ENCODE results near the gene PACSIN2.

Gene PACSIN2

GRCh38 chr22:42889304-42889703 lies 125.6 kb downstream of the PACSIN2 start:
- H3K36me3 ChIP-seq (ENCODE audit: control insufficient read depth, insufficient read depth, low read length): peaks cover 69% of the 10 kb centered on the region
- H3K9me3 ChIP-seq (ENCODE audit: control insufficient read depth, insufficient read depth, low read length): no peaks in the 10 kb centered on the region
- H3K27ac ChIP-seq (ENCODE audit: low read depth, low read length): no peak overlapping the region
- no peak overlapping the region for H3K4me3 ChIP-seq (ENCODE audit: low read depth, low read length)
- H3K27me3 ChIP-seq (ENCODE audit: control insufficient read depth, insufficient read depth, low read length): no peaks in the 10 kb centered on the region
- no peak overlapping the region for H3K9ac ChIP-seq (ENCODE audit: low read depth, low read length)
- H3K4me1 ChIP-seq (ENCODE audit: control insufficient read depth, insufficient read depth, low read length): no peaks in the 10 kb centered on the region

- Histone ChIP-seq H3K9ac (ENCODE audit: low read depth, low read length) (no peak overlapping the region; the same call in 1 of the 2 replicates), H3K27me3 (ENCODE audit: control insufficient read depth, insufficient read depth, low read length) (no peaks in the 10 kb centered on the region), H3K4me3 (ENCODE audit: low read depth, low read length) (no peak overlapping the region), H3K9me3 (ENCODE audit: control insufficient read depth, insufficient read depth, low read length) (no peaks in the 10 kb centered on the region), H3K27ac (ENCODE audit: low read depth, low read length) (peak overlapping the region; percentile 47), H3K36me3 (ENCODE audit: control insufficient read depth, insufficient read depth, low read length) (peaks cover 72% of the 10 kb centered on the region), H3K4me1 (ENCODE audit: control insufficient read depth, insufficient read depth, low read length) (peaks cover under 1% of the 10 kb centered on the region; the same call in 1 of the 2 replicates)
Observed at GRCh38 chr22:42887523-42888507, 127.1 kb downstream of the PACSIN2 start.

GRCh38 chr22:42887120-42887519 lies 127.8 kb downstream of the PACSIN2 start:
- peaks cover 78% of the 10 kb centered on the region for H3K36me3 ChIP-seq (ENCODE audit: control insufficient read depth, insufficient read depth, low read length)
- no peak overlapping the region for H3K9ac ChIP-seq (ENCODE audit: low read depth, low read length)
- H3K4me1 ChIP-seq (ENCODE audit: control insufficient read depth, insufficient read depth, low read length): peaks cover 6% of the 10 kb centered on the region; the same call in 1 of the 2 replicates
- H3K27me3 ChIP-seq (ENCODE audit: control insufficient read depth, insufficient read depth, low read length): no peaks in the 10 kb centered on the region
- H3K27ac ChIP-seq (ENCODE audit: low read depth, low read length): peak overlapping the region; percentile 47
- no peaks in the 10 kb centered on the region for H3K9me3 ChIP-seq (ENCODE audit: control insufficient read depth, insufficient read depth, low read length)
- no peak overlapping the region for H3K4me3 ChIP-seq (ENCODE audit: low read depth, low read length)

GRCh38 chr22:42885446-42885845 lies 129.5 kb downstream of the PACSIN2 start:
- Histone ChIP-seq H3K9me3 (ENCODE audit: control insufficient read depth, insufficient read depth, low read length) (no peaks in the 10 kb centered on the region), H3K27me3 (ENCODE audit: control insufficient read depth, insufficient read depth, low read length) (no peaks in the 10 kb centered on the region), H3K9ac (ENCODE audit: low read depth, low read length) (no peak overlapping the region), H3K36me3 (ENCODE audit: control insufficient read depth, insufficient read depth, low read length) (peaks cover 75% of the 10 kb centered on the region), H3K4me3 (ENCODE audit: low read depth, low read length) (no peak overlapping the region), H3K27ac (ENCODE audit: low read depth, low read length) (no peak overlapping the region), H3K4me1 (ENCODE audit: control insufficient read depth, insufficient read depth, low read length) (peaks cover 6% of the 10 kb centered on the region; the same call in 1 of the 2 replicates)

- H3K27ac ChIP-seq (ENCODE audit: low read depth, low read length): no peak overlapping the region
- H3K36me3 ChIP-seq (ENCODE audit: control insufficient read depth, insufficient read depth, low read length): peaks cover 78% of the 10 kb centered on the region
- H3K4me1 ChIP-seq (ENCODE audit: control insufficient read depth, insufficient read depth, low read length): peaks cover 6% of the 10 kb centered on the region; the same call in 1 of the 2 replicates
- H3K4me3 ChIP-seq (ENCODE audit: low read depth, low read length): no peak overlapping the region
- H3K27me3 ChIP-seq (ENCODE audit: control insufficient read depth, insufficient read depth, low read length): no peaks in the 10 kb centered on the region
- no peak overlapping the region for H3K9ac ChIP-seq (ENCODE audit: low read depth, low read length)
- H3K9me3 ChIP-seq (ENCODE audit: control insufficient read depth, insufficient read depth, low read length): no peaks in the 10 kb centered on the region
Observed at GRCh38 chr22:42884616-42885375, 130.2 kb downstream of the PACSIN2 start.

GRCh38 chr22:42883970-42884369 lies 131.0 kb downstream of the PACSIN2 start:
- H3K27ac ChIP-seq (ENCODE audit: low read depth, low read length): no peak overlapping the region
- no peak overlapping the region for H3K9ac ChIP-seq (ENCODE audit: low read depth, low read length)
- H3K4me1 ChIP-seq (ENCODE audit: control insufficient read depth, insufficient read depth, low read length): peaks cover 6% of the 10 kb centered on the region; the same call in 1 of the 2 replicates
- H3K36me3 ChIP-seq (ENCODE audit: control insufficient read depth, insufficient read depth, low read length): peaks cover 78% of the 10 kb centered on the region
- no peak overlapping the region for H3K4me3 ChIP-seq (ENCODE audit: low read depth, low read length)
- H3K27me3 ChIP-seq (ENCODE audit: control insufficient read depth, insufficient read depth, low read length): no peaks in the 10 kb centered on the region
- no peaks in the 10 kb centered on the region for H3K9me3 ChIP-seq (ENCODE audit: control insufficient read depth, insufficient read depth, low read length)

- Histone ChIP-seq H3K9ac (ENCODE audit: low read depth, low read length) (no peak overlapping the region), H3K4me1 (ENCODE audit: control insufficient read depth, insufficient read depth, low read length) (peaks cover 6% of the 10 kb centered on the region; the same call in 1 of the 2 replicates), H3K27me3 (ENCODE audit: control insufficient read depth, insufficient read depth, low read length) (no peaks in the 10 kb centered on the region), H3K36me3 (ENCODE audit: control insufficient read depth, insufficient read depth, low read length) (peaks cover 78% of the 10 kb centered on the region), H3K4me3 (ENCODE audit: low read depth, low read length) (no peak overlapping the region), H3K9me3 (ENCODE audit: control insufficient read depth, insufficient read depth, low read length) (no peaks in the 10 kb centered on the region), H3K27ac (ENCODE audit: low read depth, low read length) (no peak overlapping the region)
Observed at GRCh38 chr22:42883121-42883520, 131.8 kb downstream of the PACSIN2 start.

GRCh38 chr22:42881982-42882656 lies 132.8 kb downstream of the PACSIN2 start:
- H3K9me3 ChIP-seq (ENCODE audit: control insufficient read depth, insufficient read depth, low read length): no peaks in the 10 kb centered on the region
- H3K27ac ChIP-seq (ENCODE audit: low read depth, low read length): no peak overlapping the region
- H3K9ac ChIP-seq (ENCODE audit: low read depth, low read length): no peak overlapping the region
- peaks cover 80% of the 10 kb centered on the region for H3K36me3 ChIP-seq (ENCODE audit: control insufficient read depth, insufficient read depth, low read length)
- no peak overlapping the region for H3K4me3 ChIP-seq (ENCODE audit: low read depth, low read length)
- no peaks in the 10 kb centered on the region for H3K27me3 ChIP-seq (ENCODE audit: control insufficient read depth, insufficient read depth, low read length)
- peaks cover 6% of the 10 kb centered on the region; the same call in 1 of the 2 replicates for H3K4me1 ChIP-seq (ENCODE audit: control insufficient read depth, insufficient read depth, low read length)

- Histone ChIP-seq H3K9me3 (ENCODE audit: control insufficient read depth, insufficient read depth, low read length) (no peaks in the 10 kb centered on the region), H3K9ac (ENCODE audit: low read depth, low read length) (no peak overlapping the region), H3K4me1 (ENCODE audit: control insufficient read depth, insufficient read depth, low read length) (peaks cover 6% of the 10 kb centered on the region; the same call in 1 of the 2 replicates), H3K27me3 (ENCODE audit: control insufficient read depth, insufficient read depth, low read length) (no peaks in the 10 kb centered on the region), H3K36me3 (ENCODE audit: control insufficient read depth, insufficient read depth, low read length) (peaks cover 82% of the 10 kb centered on the region), H3K4me3 (ENCODE audit: low read depth, low read length) (no peak overlapping the region), H3K27ac (ENCODE audit: low read depth, low read length) (no peak overlapping the region)
Observed at GRCh38 chr22:42881298-42881697, 133.7 kb downstream of the PACSIN2 start.

- Histone ChIP-seq H3K9me3 (ENCODE audit: control insufficient read depth, insufficient read depth, low read length) (no peaks in the 10 kb centered on the region), H3K4me3 (ENCODE audit: low read depth, low read length) (no peak overlapping the region), H3K27ac (ENCODE audit: low read depth, low read length) (no peak overlapping the region), H3K27me3 (ENCODE audit: control insufficient read depth, insufficient read depth, low read length) (no peaks in the 10 kb centered on the region), H3K9ac (ENCODE audit: low read depth, low read length) (no peak overlapping the region), H3K36me3 (ENCODE audit: control insufficient read depth, insufficient read depth, low read length) (peaks cover 84% of the 10 kb centered on the region), H3K4me1 (ENCODE audit: control insufficient read depth, insufficient read depth, low read length) (peaks cover 6% of the 10 kb centered on the region; the same call in 1 of the 2 replicates)
Observed at GRCh38 chr22:42880815-42881214, 134.1 kb downstream of the PACSIN2 start.

Measured in HUES48 (cell line).